BJ (cell line): ENCODE data around the gene SLC29A4. TPM values are rescaled to one million over a fixed set of nuclear protein-coding genes. Genes with fewer than 3 reads are reported as not detected.
"Not testable (repeated sequence)": the region's sequence is repeated elsewhere in the genome, so short reads cannot be mapped to it uniquely, and the experiment has no call there.

Experiments
- CTCF ChIA-PET: fragments of 350-600 bp; formaldehyde crosslinking; extraction: SDS; loops from one replicate; lab custom pipeline; 2021; ENCODE audit warnings: antibody characterized with exemption, inconsistent platforms; lab: Yijun Ruan, JAX
- POLR2A ChIA-PET: fragments of 300-600 bp; sonication (Branson Sonifier 250); formaldehyde crosslinking; extraction: SDS; loops from one replicate; lab custom pipeline; 2021; ENCODE audit warnings: antibody characterized with exemption; lab: Charles Lee
- DNase-seq: peaks from one replicate; pipeline ENCODE4 v3.0.0-alpha.2; 2011; ENCODE audit warnings: low read depth
- H3K27me3 ChIP-seq: 2 replicates; pipeline ENCODE4 v1.6.0; 2011; ENCODE audit warnings: low read length; ENCODE audit not compliant: control insufficient read depth, insufficient read depth
- H3K36me3 ChIP-seq: 2 replicates; pipeline ENCODE4 v1.5.1; 2011; ENCODE audit warnings: low read length; ENCODE audit not compliant: control insufficient read depth, insufficient read depth
- H3K4me3 ChIP-seq: 2 replicates; pipeline ENCODE4 v1.5.1; 2011; ENCODE audit warnings: low read depth, mild to moderate bottlenecking, control low read depth, low read length
- polyA plus RNA-seq: library from polyadenylated mRNA; depleted of rRNA; stranded (reverse); fragments of >200 nt; gene quantifications from 2 replicates; pipeline ENCODE4 v1.2.3, GENCODE V29; 2011
- TF ChIP-seq, protein P1 (sequence below): IDR thresholded peaks from 2 replicates; pipeline ENCODE4 v1.5.1; 2011; ENCODE audit warnings: low read depth, mild to moderate bottlenecking, control low read depth, inconsistent platforms, low read length, moderate library complexity; ENCODE audit not compliant: insufficient read depth

The SLC29A4 gene
- polyA plus RNA-seq, 1 experiment = 3.4 TPM

DNA sequence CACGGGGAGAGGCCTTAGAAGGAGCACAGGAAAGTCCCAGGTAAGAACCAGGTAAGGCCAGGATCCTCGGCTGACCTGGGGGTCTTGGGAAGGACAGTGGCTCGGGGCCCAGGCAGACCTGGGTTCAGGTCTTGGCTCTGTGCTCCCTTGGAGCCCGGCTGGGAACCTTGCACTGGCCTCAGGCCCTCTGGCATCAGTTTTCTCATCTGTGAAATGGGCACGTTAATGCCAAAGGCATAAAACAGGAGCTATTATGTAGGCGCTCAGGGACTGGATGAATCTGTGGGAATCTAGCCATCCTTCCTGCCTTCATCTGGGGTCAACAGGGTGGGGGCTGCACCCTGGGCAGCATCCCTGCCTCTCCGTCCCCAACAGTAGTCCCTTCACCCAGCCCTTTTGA lies 8.3 kb upstream of the SLC29A4 start:
- CTCF ChIA-PET = no interaction called here
- no peak for DNase-seq
- TF ChIP-seq, protein P1, sequence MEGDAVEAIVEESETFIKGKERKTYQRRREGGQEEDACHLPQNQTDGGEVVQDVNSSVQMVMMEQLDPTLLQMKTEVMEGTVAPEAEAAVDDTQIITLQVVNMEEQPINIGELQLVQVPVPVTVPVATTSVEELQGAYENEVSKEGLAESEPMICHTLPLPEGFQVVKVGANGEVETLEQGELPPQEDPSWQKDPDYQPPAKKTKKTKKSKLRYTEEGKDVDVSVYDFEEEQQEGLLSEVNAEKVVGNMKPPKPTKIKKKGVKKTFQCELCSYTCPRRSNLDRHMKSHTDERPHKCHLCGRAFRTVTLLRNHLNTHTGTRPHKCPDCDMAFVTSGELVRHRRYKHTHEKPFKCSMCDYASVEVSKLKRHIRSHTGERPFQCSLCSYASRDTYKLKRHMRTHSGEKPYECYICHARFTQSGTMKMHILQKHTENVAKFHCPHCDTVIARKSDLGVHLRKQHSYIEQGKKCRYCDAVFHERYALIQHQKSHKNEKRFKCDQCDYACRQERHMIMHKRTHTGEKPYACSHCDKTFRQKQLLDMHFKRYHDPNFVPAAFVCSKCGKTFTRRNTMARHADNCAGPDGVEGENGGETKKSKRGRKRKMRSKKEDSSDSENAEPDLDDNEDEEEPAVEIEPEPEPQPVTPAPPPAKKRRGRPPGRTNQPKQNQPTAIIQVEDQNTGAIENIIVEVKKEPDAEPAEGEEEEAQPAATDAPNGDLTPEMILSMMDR = no peak
- POLR2A ChIA-PET = no interaction called here
- no peaks in the 10 kb centered on the region for H3K36me3 ChIP-seq
- no peak overlapping the region for H3K4me3 ChIP-seq
- peaks cover 3% of the 10 kb centered on the region for H3K27me3 ChIP-seq

DNA sequence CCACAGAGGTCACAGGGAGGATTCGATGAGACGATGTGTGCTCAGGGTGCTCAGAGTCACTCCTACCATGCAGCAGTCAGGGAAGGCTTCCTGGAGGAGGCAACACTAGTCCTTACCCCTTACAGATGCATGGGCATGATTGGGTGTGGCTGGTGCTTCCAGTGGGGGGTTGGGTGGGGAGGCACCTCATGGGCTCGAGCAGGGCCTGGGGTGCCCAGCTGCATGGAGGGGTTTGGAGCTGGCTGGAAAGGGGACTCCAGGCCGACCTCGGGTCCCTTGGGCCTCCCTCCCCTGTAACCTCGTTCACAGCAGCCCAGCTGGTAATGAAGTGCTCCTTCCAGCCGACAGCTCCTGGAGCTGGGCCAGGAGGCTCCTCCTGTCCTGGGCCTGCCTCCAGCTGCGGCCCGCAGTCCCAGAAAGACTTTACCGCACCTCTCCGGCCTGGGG lies 7.7 kb upstream of the SLC29A4 start:
- POLR2A ChIA-PET, DNase-seq, H3K4me3 ChIP-seq, H3K27me3 ChIP-seq, H3K36me3 ChIP-seq: not testable (repeated sequence)
- CTCF ChIA-PET = interaction anchor here (0.8 kb wide), 1 partner anchor 35 kb away, joined by 3 read pairs; no protein-coding TSS in a partner anchor

DNA sequence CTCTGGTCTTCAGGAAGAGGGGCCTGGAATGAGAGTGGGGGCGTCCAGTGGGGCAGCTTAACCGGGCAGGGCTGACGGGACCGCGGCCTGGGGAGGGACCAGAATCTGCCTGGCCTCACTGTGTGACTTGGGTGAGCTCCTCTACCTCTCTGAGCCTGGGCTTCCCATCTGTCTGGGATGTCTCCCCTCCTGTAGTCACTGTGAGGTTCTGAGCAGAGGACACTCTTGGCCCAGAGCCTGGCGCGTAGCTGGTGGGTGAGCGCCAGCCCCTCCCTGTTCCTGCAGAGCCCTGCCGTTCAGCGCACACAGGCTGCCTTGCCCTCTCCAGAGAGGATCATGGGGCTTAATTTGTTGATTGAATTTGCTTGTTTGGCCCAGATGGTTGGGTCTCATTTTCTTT lies 7.2 kb upstream of the SLC29A4 start:
- POLR2A ChIA-PET, DNase-seq, H3K27me3 ChIP-seq, H3K36me3 ChIP-seq, H3K4me3 ChIP-seq: not testable (repeated sequence)
- CTCF ChIA-PET = interaction anchor here (0.8 kb wide), 1 partner anchor 35 kb away, joined by 3 read pairs; no protein-coding TSS in a partner anchor

DNA sequence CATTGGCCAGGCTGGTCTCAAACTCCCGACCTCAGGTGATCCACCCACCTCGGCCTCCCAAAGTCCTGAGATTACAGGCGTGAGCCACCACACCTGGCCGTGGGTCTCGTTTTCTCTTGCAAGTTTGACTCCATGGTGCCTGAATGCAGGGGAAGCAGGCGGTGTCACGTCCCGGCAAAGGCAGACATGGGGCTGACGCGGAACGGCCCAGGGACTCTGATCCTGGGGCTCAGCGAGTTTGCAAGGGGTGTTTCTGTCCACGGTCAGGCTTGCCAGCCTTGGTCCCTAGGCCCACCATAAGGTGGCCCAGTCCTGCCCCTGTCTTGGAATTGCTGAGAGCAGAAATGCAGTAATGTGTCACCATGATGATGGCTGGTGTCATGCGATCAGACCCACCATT lies 6.6 kb upstream of the SLC29A4 start:
- H3K27me3 ChIP-seq, H3K4me3 ChIP-seq, CTCF ChIA-PET, H3K36me3 ChIP-seq, DNase-seq, POLR2A ChIA-PET: not testable (repeated sequence)

DNA sequence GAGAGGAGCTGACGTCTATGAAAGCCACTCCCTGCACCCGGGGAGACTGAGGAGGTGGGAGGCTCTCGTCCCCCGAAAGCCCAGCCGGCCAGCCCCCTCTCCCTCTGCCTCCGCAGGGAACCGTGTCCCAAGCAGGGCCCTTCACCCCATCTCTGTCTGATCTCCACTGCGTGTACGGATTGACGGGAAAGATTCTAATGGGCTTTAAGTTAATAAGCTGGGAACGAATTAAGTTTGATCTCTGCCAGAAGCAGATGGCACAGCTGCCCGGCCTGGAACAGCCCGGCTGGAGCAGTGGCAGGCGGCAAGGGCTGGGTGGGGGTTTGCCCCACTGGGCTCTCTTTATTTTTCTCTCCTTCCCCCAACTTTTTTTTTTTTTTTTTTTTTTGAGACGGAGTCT lies 6.1 kb upstream of the SLC29A4 start:
- TF ChIP-seq, protein P1 = no peak
- DNase-seq = no peak
- ChIA-PET POLR2A (no interaction called here), CTCF (no interaction called here)
- Histone ChIP-seq H3K27me3 (peaks cover 3% of the 10 kb centered on the region), H3K4me3 (no peak overlapping the region), H3K36me3 (no peaks in the 10 kb centered on the region)

DNA sequence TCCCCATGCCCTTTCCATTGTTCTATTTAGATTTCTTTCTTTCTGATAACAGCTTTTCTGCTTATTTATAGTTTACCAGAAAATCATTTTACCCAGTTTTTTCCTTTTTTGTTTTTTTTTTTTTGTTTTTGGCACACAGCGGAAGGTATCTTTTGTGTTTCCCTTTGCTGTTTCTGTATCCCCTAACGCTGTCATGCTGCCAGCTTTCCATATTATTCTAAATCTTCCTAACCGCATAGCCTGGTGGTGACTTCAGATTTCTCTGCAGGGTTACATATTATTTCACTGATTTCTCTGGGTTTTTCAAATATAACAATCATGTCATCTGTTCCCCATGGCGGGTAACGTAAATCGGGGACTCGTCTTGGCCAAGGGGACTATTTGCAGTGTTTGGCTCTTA lies 4.0 kb upstream of the SLC29A4 start:
- Histone ChIP-seq H3K36me3 (no peaks in the 10 kb centered on the region), H3K4me3 (no peak overlapping the region), H3K27me3 (peaks cover 1% of the 10 kb centered on the region)
- no peak for DNase-seq
- TF ChIP-seq, protein P1 = no peak
- ChIA-PET CTCF (interaction anchor here (0.7 kb wide), 1 partner anchor 200 kb away, joined by 3 read pairs; no protein-coding TSS in a partner anchor), POLR2A (interaction anchor here (0.6 to 0.7 kb wide), 2 partner anchors 17 to 52 kb away, joined by 3 read pairs; no protein-coding TSS in a partner anchor)

DNA sequence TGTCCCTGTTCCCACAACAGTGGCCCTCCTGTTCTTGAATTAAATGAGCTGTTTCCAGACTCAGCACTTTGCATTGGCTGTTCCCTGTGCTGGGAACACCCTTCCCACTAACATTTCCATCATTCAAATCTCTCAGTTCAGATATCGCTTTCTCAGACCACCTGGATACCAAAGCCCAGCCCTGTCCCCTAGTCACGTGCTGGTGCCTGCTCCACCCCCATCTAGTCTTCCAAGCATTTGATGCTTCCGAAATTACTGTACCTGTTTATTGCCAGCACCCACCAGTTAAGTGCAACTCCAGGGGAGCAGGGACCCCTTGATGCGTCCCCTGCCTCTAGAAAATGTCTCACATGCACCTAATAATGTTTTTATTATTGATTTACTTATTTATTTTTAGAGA lies 3.0 kb upstream of the SLC29A4 start:
- H3K4me3 ChIP-seq = no peak overlapping the region
- H3K27me3 ChIP-seq = peaks cover 1% of the 10 kb centered on the region
- ChIA-PET POLR2A (no interaction called here), CTCF (interaction anchor here (0.6 to 0.7 kb wide), 3 partner anchors 31 to 199 kb away, joined by 3 read pairs; no protein-coding TSS in a partner anchor)
- TF ChIP-seq, protein P1 = no peak
- H3K36me3 ChIP-seq = no peaks in the 10 kb centered on the region
- DNase-seq = no peak

DNA sequence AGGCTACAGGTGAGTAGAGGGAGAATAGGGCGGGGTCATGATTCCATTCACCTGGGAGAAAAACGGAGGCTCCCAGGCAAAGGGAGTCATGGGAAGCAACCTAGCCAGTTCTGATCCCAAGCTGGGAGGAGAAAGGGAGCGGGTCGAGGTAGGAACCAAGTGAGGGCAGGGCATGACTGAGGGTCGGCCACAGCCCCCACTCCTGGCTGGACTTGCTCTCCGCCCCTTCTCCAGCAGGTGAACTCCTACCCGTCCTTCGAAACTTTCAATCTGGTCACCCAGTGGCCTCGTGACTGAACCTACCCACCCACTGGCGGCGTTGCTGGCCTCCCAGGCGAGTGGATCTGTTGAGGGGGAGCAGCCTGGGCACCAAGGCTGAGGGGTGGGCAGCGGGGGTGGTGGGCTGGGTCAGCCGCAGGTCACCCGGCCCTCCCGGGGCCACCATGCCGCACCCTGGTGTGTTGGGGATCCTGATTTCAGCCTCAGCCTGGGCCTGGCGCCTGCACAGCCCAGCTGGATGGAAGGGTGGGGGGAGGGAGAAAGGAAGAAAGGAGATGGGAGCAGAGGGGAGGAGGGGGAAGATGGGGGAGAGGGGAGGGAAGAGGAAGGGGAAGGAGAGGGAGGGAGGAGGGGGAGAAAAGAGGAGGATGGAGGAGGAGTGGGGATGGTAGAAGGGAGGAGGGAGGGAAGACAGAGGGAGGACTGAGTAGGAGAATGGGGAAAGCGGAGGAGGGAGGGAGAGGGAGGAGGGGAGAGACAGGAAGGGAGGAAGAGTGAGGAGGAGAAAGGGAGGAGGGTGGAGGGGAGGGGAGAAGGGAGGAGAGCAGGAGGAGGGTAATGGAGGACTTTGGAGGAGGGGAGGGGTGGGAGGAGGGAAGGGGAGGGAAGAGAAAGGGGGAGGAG lies 894 bp upstream of the SLC29A4 start:
- DNase-seq, CTCF ChIA-PET, H3K4me3 ChIP-seq, H3K27me3 ChIP-seq, H3K36me3 ChIP-seq, POLR2A ChIA-PET: not testable (repeated sequence)
